ENCODE data around the gene TRIM32.

The TRIM32 gene

GRCh38 chr9:116741086-116741740 lies 54.1 kb downstream of the TRIM32 start:
- DNase-seq (ENCODE audit: low read depth) = no peak
- TF ChIP-seq, protein P1, sequence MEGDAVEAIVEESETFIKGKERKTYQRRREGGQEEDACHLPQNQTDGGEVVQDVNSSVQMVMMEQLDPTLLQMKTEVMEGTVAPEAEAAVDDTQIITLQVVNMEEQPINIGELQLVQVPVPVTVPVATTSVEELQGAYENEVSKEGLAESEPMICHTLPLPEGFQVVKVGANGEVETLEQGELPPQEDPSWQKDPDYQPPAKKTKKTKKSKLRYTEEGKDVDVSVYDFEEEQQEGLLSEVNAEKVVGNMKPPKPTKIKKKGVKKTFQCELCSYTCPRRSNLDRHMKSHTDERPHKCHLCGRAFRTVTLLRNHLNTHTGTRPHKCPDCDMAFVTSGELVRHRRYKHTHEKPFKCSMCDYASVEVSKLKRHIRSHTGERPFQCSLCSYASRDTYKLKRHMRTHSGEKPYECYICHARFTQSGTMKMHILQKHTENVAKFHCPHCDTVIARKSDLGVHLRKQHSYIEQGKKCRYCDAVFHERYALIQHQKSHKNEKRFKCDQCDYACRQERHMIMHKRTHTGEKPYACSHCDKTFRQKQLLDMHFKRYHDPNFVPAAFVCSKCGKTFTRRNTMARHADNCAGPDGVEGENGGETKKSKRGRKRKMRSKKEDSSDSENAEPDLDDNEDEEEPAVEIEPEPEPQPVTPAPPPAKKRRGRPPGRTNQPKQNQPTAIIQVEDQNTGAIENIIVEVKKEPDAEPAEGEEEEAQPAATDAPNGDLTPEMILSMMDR (IDR thresholded peaks at IDR 0.05; ENCODE audit: low read depth, low read length, missing control alignments) = no peak
- H3K4me3 ChIP-seq (ENCODE audit: low read depth, low read length) = no peak overlapping the region
- in situ Hi-C loops (cut with HindIII; ENCODE audit: low sequenced_read_pairs) = no loop called here

GRCh38 chr9:116741742-116742141 lies 54.6 kb downstream of the TRIM32 start:
- in situ Hi-C loops (cut with HindIII; ENCODE audit: low sequenced_read_pairs) = no loop called here

GRCh38 chr9:116749176-116749575 lies 62.1 kb downstream of the TRIM32 start:
- no peak overlapping the region for H3K4me3 ChIP-seq (ENCODE audit: low read depth, low read length)
- in situ Hi-C loops (cut with HindIII; ENCODE audit: low sequenced_read_pairs) = no loop called here
- TF ChIP-seq, protein P1 (IDR thresholded peaks at IDR 0.05; ENCODE audit: low read depth, low read length, missing control alignments) = no peak
- DNase-seq (ENCODE audit: low read depth) = no peak

More at GRCh38 chr9:116741742-116742141, 54.6 kb downstream of the TRIM32 start:
- no peak overlapping the region for H3K4me3 ChIP-seq (ENCODE audit: low read depth, low read length)
- TF ChIP-seq, protein P1 (IDR thresholded peaks at IDR 0.05; ENCODE audit: low read depth, low read length, missing control alignments) = no peak
- DNase-seq (ENCODE audit: low read depth) = no peak

GRCh38 chr9:116749772-116750171 lies 62.7 kb downstream of the TRIM32 start:
- H3K4me3 ChIP-seq (ENCODE audit: low read depth, low read length) = no peak overlapping the region
- TF ChIP-seq, protein P1 (IDR thresholded peaks at IDR 0.05; ENCODE audit: low read depth, low read length, missing control alignments) = no peak
- in situ Hi-C loops (cut with HindIII; ENCODE audit: low sequenced_read_pairs) = no loop called here
- DNase-seq (ENCODE audit: low read depth) = no peak

DNA sequence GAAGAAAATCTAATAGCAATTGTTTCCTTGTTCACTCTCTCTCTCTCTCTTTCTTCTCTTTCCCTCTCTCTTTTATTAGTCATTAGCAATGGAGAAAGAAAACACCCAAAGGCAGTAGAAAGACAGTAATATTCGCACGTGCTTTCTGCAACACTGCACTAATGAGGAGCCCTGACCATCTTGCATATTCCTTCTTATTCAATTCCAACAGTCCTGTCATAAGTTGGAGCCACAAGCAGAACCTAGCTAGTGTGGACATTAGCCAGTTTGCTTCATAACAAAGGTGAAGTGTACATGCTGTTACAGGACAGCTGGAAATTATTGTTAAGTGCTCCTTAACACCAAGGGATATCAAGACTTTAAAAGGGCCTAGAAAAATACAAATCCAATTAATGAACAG lies 63.4 kb downstream of the TRIM32 start:
- no peak overlapping the region for H3K4me3 ChIP-seq (ENCODE audit: low read depth, low read length)
- in situ Hi-C loops (cut with HindIII; ENCODE audit: low sequenced_read_pairs) = no loop called here
- no peak for DNase-seq (ENCODE audit: low read depth)
- TF ChIP-seq, protein P1 (IDR thresholded peaks at IDR 0.05; ENCODE audit: low read depth, low read length, missing control alignments) = no peak

All from astrocyte of the cerebellum (primary cell).